Esophagus muscularis mucosa (tissue), 4 donors: ENCODE measurements around the gene TMEM247. TPM values are rescaled to one million over a fixed set of nuclear protein-coding genes. Genes with fewer than 3 reads are reported as not detected.
A peak's percentile ranks its signal among the peaks of the same experiment; 100 is the strongest.

Source experiments
- DNase-seq: peaks from one replicate; pipeline ENCODE4 v3.0.0-alpha.2; 2017; ENCODE audit errors: extremely low spot score
- H3K27ac ChIP-seq, 4 donors: fragments of 200-600 bp; sonication (generic); replicated peaks in 1 of 4; 1 replicate in 3 of 4; 2 replicates in 1 of 4; pipeline ENCODE4 v1.5.1; 2016 to 2019; ENCODE audit warnings: mild to moderate bottlenecking in 1 of 4
- H3K27me3 ChIP-seq, 4 donors: fragments of 200-600 bp; sonication (generic); one replicate each; pipeline versions ENCODE4 v1.5.1 to v1.6.0; 2016 to 2019
- H3K36me3 ChIP-seq, 4 donors: fragments of 200-600 bp; sonication (generic); one replicate each; pipeline ENCODE4 v1.5.1; 2016 to 2019
- H3K4me1 ChIP-seq, 4 donors: fragments of 200-600 bp; sonication (generic); one replicate each; pipeline ENCODE4 v1.5.1; 2016 to 2019
- H3K4me3 ChIP-seq, 4 donors: fragments of 200-600 bp; sonication (generic); 1 replicate in 2 of 4; 2 replicates in 2 of 4; pipeline ENCODE4 v1.5.1; 2016 to 2019; ENCODE audit warnings: mild to moderate bottlenecking in 4 of 4, moderate library complexity in 1 of 4
- H3K9me3 ChIP-seq, 4 donors: fragments of 200-600 bp; sonication (generic); 1 replicate in 3 of 4; 2 replicates in 1 of 4; pipeline ENCODE4 v1.5.1; 2016 to 2019
- CTCF ChIP-seq, 3 experiments: fragments of 200-600 bp in 2 of 3; fragments of 450-650 bp in 1 of 3; sonication (generic) in 2 of 3; IDR thresholded peaks; one replicate each; pipeline ENCODE4 v1.5.1; 2017 to 2019; ENCODE audit warnings: antibody characterized with exemption in 3 of 3, mild to moderate bottlenecking in 2 of 3, moderate library complexity in 1 of 3
- EP300 ChIP-seq: sonication (generic); formaldehyde crosslinking; IDR thresholded peaks from one replicate; pipeline ENCODE4 v1.6.1; 2017; ENCODE audit warnings: antibody characterized with exemption
- POLR2A ChIP-seq: fragments of 450-650 bp; IDR thresholded peaks from one replicate; pipeline ENCODE4 v1.6.1; 2017; ENCODE audit warnings: antibody characterized with exemption, moderate library complexity, mild to moderate bottlenecking, low read depth
- POLR2AphosphoS5 ChIP-seq, 2 donors: sonication (generic); formaldehyde crosslinking; IDR thresholded peaks; one replicate each; pipeline ENCODE4 v1.6.1; 2017; ENCODE audit warnings: antibody characterized with exemption in 2 of 2
- WGBS: methylation state at CpG from one replicate; pipeline ENCODE4 v1.1.5; 2018; 5-methylcytosine and 5-hydroxymethylcytosine counted together
- intact Hi-C: fragments of 100-400 bp; cut with DNase I; formaldehyde crosslinking; loops from one replicate; pipeline ENCODE4 v1.15.1; 2023
- total RNA-seq, 4 donors: library from RNA; depleted of rRNA; stranded (reverse); fragments of >200 nt; gene quantifications; one replicate each; pipeline versions ENCODE4 v1.1.0 to v1.2.1, GENCODE V29; 2016

The TMEM247 gene
- total RNA-seq, 4 donors from 2014 or later = not detected

- H3K27ac ChIP-seq = peak overlapping the region; percentile 41 to 62 (median 50)
- no peak for TF ChIP-seq POLR2A
- TF ChIP-seq CTCF (IDR thresholded peaks at IDR 0.05) = no peak
- peak; percentile 35 to 65 for TF ChIP-seq POLR2AphosphoS5 (IDR thresholded peaks at IDR 0.05)
- peak; percentile 93 for DNase-seq
- WGBS = 71% methylated on average over 8 of the region's 8 CpGs
- H3K27me3 ChIP-seq = no peaks in the 10 kb centered on the region
- no peaks in the 10 kb centered on the region for H3K9me3 ChIP-seq
- H3K4me1 ChIP-seq = peaks cover 36 to 44% (median 41%) of the 10 kb centered on the region in 4 donors
- intact Hi-C loops = no loop called here
- no peaks in the 10 kb centered on the region for H3K36me3 ChIP-seq
- H3K4me3 ChIP-seq = no peak overlapping the region
Measured at GRCh38 chr2:46487667-46488335, 8.4 kb downstream of the TMEM247 start.

GRCh38 chr2:46488389-46488788, 9.0 kb downstream of the TMEM247 start:
- H3K27me3 ChIP-seq = no peaks in the 10 kb centered on the region
- peak overlapping the region; percentile 41 to 62 (median 50) for H3K27ac ChIP-seq
- no peaks in the 10 kb centered on the region for H3K36me3 ChIP-seq
- H3K9me3 ChIP-seq = no peaks in the 10 kb centered on the region
- TF ChIP-seq POLR2A = no peak
- TF ChIP-seq POLR2AphosphoS5 (IDR thresholded peaks at IDR 0.05) = no peak
- peak in 1 of 3 experiments; percentile 6 for TF ChIP-seq CTCF (IDR thresholded peaks at IDR 0.05)
- no peak for TF ChIP-seq EP300
- H3K4me3 ChIP-seq = no peak overlapping the region
- peaks cover 41 to 49% (median 44%) of the 10 kb centered on the region in 4 donors for H3K4me1 ChIP-seq
- DNase-seq = no peak
- WGBS = 83% methylated on average over 2 of the region's 2 CpGs
- intact Hi-C loops = no loop called here

- peak overlapping the region in 2 of 4 donors; percentile 62 to 70 for H3K27ac ChIP-seq
- TF ChIP-seq POLR2A (no peak), EP300 (no peak), CTCF (IDR thresholded peaks at IDR 0.05) (no peak), POLR2AphosphoS5 (IDR thresholded peaks at IDR 0.05) (no peak)
- WGBS = 80% methylated on average over 8 of the region's 8 CpGs
- H3K4me1 ChIP-seq = peaks cover 46 to 59% (median 49%) of the 10 kb centered on the region in 4 donors
- intact Hi-C loops = no loop called here
- H3K4me3 ChIP-seq = no peak overlapping the region
- no peak for DNase-seq
- no peaks in the 10 kb centered on the region for H3K36me3 ChIP-seq
- H3K9me3 ChIP-seq = no peaks in the 10 kb centered on the region
- H3K27me3 ChIP-seq = no peaks in the 10 kb centered on the region
Measured at GRCh38 chr2:46489423-46490174, 10.2 kb downstream of the TMEM247 start.

GRCh38 chr2:46490521-46491141, 11.3 kb downstream of the TMEM247 start:
- peak in 1 of 3 experiments; percentile 33 for TF ChIP-seq CTCF (IDR thresholded peaks at IDR 0.05)
- no peak for TF ChIP-seq POLR2A
- TF ChIP-seq POLR2AphosphoS5 (IDR thresholded peaks at IDR 0.05) = peak in 1 of 2 donors; percentile 65
- no peak for DNase-seq
- peak overlapping the region; percentile 53 to 70 (median 60) for H3K27ac ChIP-seq
- H3K27me3 ChIP-seq = no peaks in the 10 kb centered on the region
- H3K4me3 ChIP-seq = no peak overlapping the region
- no peaks in the 10 kb centered on the region for H3K9me3 ChIP-seq
- H3K36me3 ChIP-seq = no peaks in the 10 kb centered on the region
- 0% methylated on average over 2 of the region's 6 CpGs for WGBS
- H3K4me1 ChIP-seq = peaks cover 46 to 59% (median 49%) of the 10 kb centered on the region in 4 donors
- intact Hi-C loops = no loop called here
